ENCODE measurements around the gene ATR. TPM values are rescaled to one million over a fixed set of nuclear protein-coding genes. Genes with fewer than 3 reads are reported as not detected.

Gene ATR
- total and polyA plus RNA-seq, 7 experiments from 2014 or later, result 11.3 to 48.3 (median 34.8) TPM

- H3K4me1 ChIP-seq (ENCODE audit: control insufficient read depth in 2 of 2, insufficient read depth in 2 of 2, low read length in 2 of 2), result peaks cover 0 to 10% of the 10 kb centered on the region in 2 donors
- Mint-ChIP-seq H3K9me3 (no peaks in the 10 kb centered on the region), H3K36me3 (peaks cover 0 to 33% (median 12%) of the 10 kb centered on the region in 5 donors), H3K27me3 (no peaks in the 10 kb centered on the region), H3K4me3 (peak overlapping the region in 3 of 10 donors; percentile 0 to 46 (median 11)), H3K27ac (peak overlapping the region in 2 of 9 donors; percentile 8 to 38), H3K4me1 (peaks cover 28 to 64% (median 51%) of the 10 kb centered on the region in 7 donors)
- H3K36me3 ChIP-seq (ENCODE audit: control insufficient read depth in 2 of 3, insufficient read depth in 3 of 3, low read length in 3 of 3), result peaks cover 0 to 12% (median 0%) of the 10 kb centered on the region in 3 experiments
- no peak for DNase-seq
- CTCF ChIA-PET, result no interaction called here
- POLR2A ChIA-PET, result interaction anchor here (1.0 kb wide), 1 partner anchor 10 kb away, joined by 3 read pairs; no protein-coding TSS in a partner anchor
- no peaks in the 10 kb centered on the region for H3K9me3 ChIP-seq (ENCODE audit: control insufficient read depth in 2 of 3, low read length in 3 of 3)
- H3K27me3 ChIP-seq (ENCODE audit: control insufficient read depth in 2 of 2, insufficient read depth in 2 of 2, low read length in 2 of 2), result no peaks in the 10 kb centered on the region
- H3K27ac ChIP-seq (ENCODE audit: low read depth, low read length), result no peak overlapping the region
- no peak for ATAC-seq
- intact Hi-C loops (cut with micrococcal nuclease), result no loop called here
- H3K4me3 ChIP-seq (ENCODE audit: low read length), result no peak overlapping the region
These were observed 141.5 kb downstream of the ATR start for GRCh38 chr3:142436951-142437585.

- peaks cover 25 to 52% (median 34%) of the 10 kb centered on the region in 7 donors for H3K4me1 Mint-ChIP-seq
- intact Hi-C loops (cut with micrococcal nuclease), result no loop called here
- H3K27ac ChIP-seq (ENCODE audit: low read depth, low read length), result no peak overlapping the region
- ChIA-PET CTCF (no interaction called here), POLR2A (no interaction called here)
- no peaks in the 10 kb centered on the region for H3K9me3 Mint-ChIP-seq
- H3K4me3 ChIP-seq (ENCODE audit: low read length), result no peak overlapping the region
- H3K4me3 Mint-ChIP-seq, result no peak overlapping the region
- H3K4me1 ChIP-seq (ENCODE audit: control insufficient read depth in 2 of 2, insufficient read depth in 2 of 2, low read length in 2 of 2), result peaks cover 0 to 10% of the 10 kb centered on the region in 2 donors
- ATAC-seq (no peak), DNase-seq (no peak)
- peaks cover 11 to 46% (median 25%) of the 10 kb centered on the region in 5 donors for H3K36me3 Mint-ChIP-seq
- H3K27ac Mint-ChIP-seq, result no peak overlapping the region
- no peaks in the 10 kb centered on the region for H3K9me3 ChIP-seq (ENCODE audit: control insufficient read depth in 2 of 3, low read length in 3 of 3)
- H3K27me3 Mint-ChIP-seq, result no peaks in the 10 kb centered on the region
- no peaks in the 10 kb centered on the region for H3K27me3 ChIP-seq (ENCODE audit: control insufficient read depth in 2 of 2, insufficient read depth in 2 of 2, low read length in 2 of 2)
- H3K36me3 ChIP-seq (ENCODE audit: control insufficient read depth in 2 of 3, insufficient read depth in 3 of 3, low read length in 3 of 3), result peaks cover 0 to 31% (median 13%) of the 10 kb centered on the region in 3 experiments
These were observed 144.0 kb downstream of the ATR start for GRCh38 chr3:142434503-142434902.

GRCh38 chr3:142433110-142433509 is 145.4 kb downstream of the ATR start:
- Histone ChIP-seq H3K4me3 (ENCODE audit: low read length) (no peak overlapping the region), H3K4me1 (ENCODE audit: control insufficient read depth in 2 of 2, insufficient read depth in 2 of 2, low read length in 2 of 2) (peaks cover 0 to 8% of the 10 kb centered on the region in 2 donors), H3K27me3 (ENCODE audit: control insufficient read depth in 2 of 2, insufficient read depth in 2 of 2, low read length in 2 of 2) (no peaks in the 10 kb centered on the region), H3K27ac (ENCODE audit: low read depth, low read length) (no peak overlapping the region), H3K9me3 (ENCODE audit: control insufficient read depth in 2 of 3, low read length in 3 of 3) (no peaks in the 10 kb centered on the region), H3K36me3 (ENCODE audit: control insufficient read depth in 2 of 3, insufficient read depth in 3 of 3, low read length in 3 of 3) (peaks cover 0 to 43% (median 14%) of the 10 kb centered on the region in 3 experiments)
- ATAC-seq (no peak), DNase-seq (no peak)
- Mint-ChIP-seq H3K9me3 (no peaks in the 10 kb centered on the region), H3K27ac (no peak overlapping the region), H3K4me1 (peaks cover 19 to 44% (median 28%) of the 10 kb centered on the region in 7 donors), H3K27me3 (no peaks in the 10 kb centered on the region), H3K4me3 (no peak overlapping the region), H3K36me3 (peaks cover 11 to 49% (median 35%) of the 10 kb centered on the region in 5 donors)
- POLR2A ChIA-PET, result no interaction called here
- intact Hi-C loops (cut with micrococcal nuclease), result no loop called here
- CTCF ChIA-PET, result no interaction called here

- peak overlapping the region in 1 of 9 donors; percentile 38 for H3K27ac Mint-ChIP-seq
- no peaks in the 10 kb centered on the region for H3K4me1 ChIP-seq (ENCODE audit: control insufficient read depth in 2 of 2, insufficient read depth in 2 of 2, low read length in 2 of 2)
- no peak overlapping the region for H3K4me3 ChIP-seq (ENCODE audit: low read length)
- peaks cover 0 to 43% (median 14%) of the 10 kb centered on the region in 3 experiments for H3K36me3 ChIP-seq (ENCODE audit: control insufficient read depth in 2 of 3, insufficient read depth in 3 of 3, low read length in 3 of 3)
- no peak overlapping the region for H3K27ac ChIP-seq (ENCODE audit: low read depth, low read length)
- POLR2A ChIA-PET, result interaction anchor here (0.8 kb wide), 1 partner anchor 17 kb away, joined by 3 read pairs; no protein-coding TSS in a partner anchor
- intact Hi-C loops (cut with micrococcal nuclease), result no loop called here
- DNase-seq (no peak), ATAC-seq (no peak)
- CTCF ChIA-PET, result no interaction called here
- no peaks in the 10 kb centered on the region for H3K27me3 Mint-ChIP-seq
- no peaks in the 10 kb centered on the region for H3K27me3 ChIP-seq (ENCODE audit: control insufficient read depth in 2 of 2, insufficient read depth in 2 of 2, low read length in 2 of 2)
- peaks cover 11 to 43% (median 34%) of the 10 kb centered on the region in 5 donors for H3K36me3 Mint-ChIP-seq
- no peaks in the 10 kb centered on the region for H3K9me3 Mint-ChIP-seq
- H3K9me3 ChIP-seq (ENCODE audit: control insufficient read depth in 2 of 3, low read length in 3 of 3), result no peaks in the 10 kb centered on the region
- H3K4me1 Mint-ChIP-seq, result peaks cover 11 to 26% (median 19%) of the 10 kb centered on the region in 7 donors
- no peak overlapping the region for H3K4me3 Mint-ChIP-seq
These were observed 149.0 kb downstream of the ATR start for GRCh38 chr3:142429582-142429981.

- peaks cover 0 to 37% (median 25%) of the 10 kb centered on the region in 5 donors for H3K36me3 Mint-ChIP-seq
- POLR2A ChIA-PET, result no interaction called here
- intact Hi-C loops (cut with micrococcal nuclease), result no loop called here
These were observed 153.8 kb downstream of the ATR start for GRCh38 chr3:142424754-142425153.

GRCh38 chr3:142418926-142419592 is 159.5 kb downstream of the ATR start:
- Histone ChIP-seq H3K9me3 (ENCODE audit: control insufficient read depth in 2 of 3, low read length in 3 of 3) (no peaks in the 10 kb centered on the region), H3K4me3 (ENCODE audit: low read length) (no peak overlapping the region), H3K4me1 (ENCODE audit: control insufficient read depth in 2 of 2, insufficient read depth in 2 of 2, low read length in 2 of 2) (no peaks in the 10 kb centered on the region), H3K36me3 (ENCODE audit: control insufficient read depth in 2 of 3, insufficient read depth in 3 of 3, low read length in 3 of 3) (peaks cover 4 to 54% (median 18%) of the 10 kb centered on the region in 3 experiments), H3K27me3 (ENCODE audit: control insufficient read depth in 2 of 2, insufficient read depth in 2 of 2, low read length in 2 of 2) (no peaks in the 10 kb centered on the region), H3K27ac (ENCODE audit: low read depth, low read length) (no peak overlapping the region)
- Mint-ChIP-seq H3K27ac (peak overlapping the region in 1 of 9 donors; percentile 79), H3K36me3 (peaks cover 0 to 47% (median 25%) of the 10 kb centered on the region in 5 donors), H3K9me3 (peaks cover 0 to 1% (median 0%) of the 10 kb centered on the region in 11 donors), H3K4me1 (no peaks in the 10 kb centered on the region), H3K27me3 (no peaks in the 10 kb centered on the region), H3K4me3 (no peak overlapping the region)
- no peak for DNase-seq
- intact Hi-C loops (cut with micrococcal nuclease), result no loop called here
- ChIA-PET POLR2A (no interaction called here), CTCF (no interaction called here)
- ATAC-seq, result no peak

More at GRCh38 chr3:142424754-142425153, 153.8 kb downstream of the ATR start:
- H3K4me1 Mint-ChIP-seq, result peaks cover 0 to 16% (median 9%) of the 10 kb centered on the region in 7 donors
- no peaks in the 10 kb centered on the region for H3K4me1 ChIP-seq (ENCODE audit: control insufficient read depth in 2 of 2, insufficient read depth in 2 of 2, low read length in 2 of 2)
- no peaks in the 10 kb centered on the region for H3K9me3 ChIP-seq (ENCODE audit: control insufficient read depth in 2 of 3, low read length in 3 of 3)
- ATAC-seq (no peak), DNase-seq (no peak)
- H3K4me3 Mint-ChIP-seq, result no peak overlapping the region
- no peak overlapping the region for H3K27ac ChIP-seq (ENCODE audit: low read depth, low read length)
- CTCF ChIA-PET, result no interaction called here
- H3K36me3 ChIP-seq (ENCODE audit: control insufficient read depth in 2 of 3, insufficient read depth in 3 of 3, low read length in 3 of 3), result peaks cover 3 to 41% (median 4%) of the 10 kb centered on the region in 3 experiments
- H3K27me3 Mint-ChIP-seq, result no peaks in the 10 kb centered on the region
- no peak overlapping the region for H3K27ac Mint-ChIP-seq
- no peaks in the 10 kb centered on the region for H3K27me3 ChIP-seq (ENCODE audit: control insufficient read depth in 2 of 2, insufficient read depth in 2 of 2, low read length in 2 of 2)
- no peak overlapping the region for H3K4me3 ChIP-seq (ENCODE audit: low read length)
- no peaks in the 10 kb centered on the region for H3K9me3 Mint-ChIP-seq

Data from naive thymus-derived CD4-positive, alpha-beta T cell (primary cell).